Measurements from ENCODE around the gene TMEM150B.

The TMEM150B gene

GRCh38 chr19:55304279-55304978 is 20.7 kb downstream of the TMEM150B start:
- DNase-seq = no peak

GRCh38 chr19:55303477-55303876 is 21.7 kb downstream of the TMEM150B start:
- DNase-seq = no peak

GRCh38 chr19:55302318-55302703 is 22.8 kb downstream of the TMEM150B start:
- no peak for DNase-seq

- peak; percentile 94 for DNase-seq
Observed at GRCh38 chr19:55301459-55302317, 23.5 kb downstream of the TMEM150B start.

GRCh38 chr19:55300886-55301458 is 24.2 kb downstream of the TMEM150B start:
- no peak for DNase-seq

- no peak for DNase-seq
Observed at GRCh38 chr19:55299991-55300390, 25.1 kb downstream of the TMEM150B start.

- DNase-seq = no peak
Observed at GRCh38 chr19:55297267-55297666, 27.9 kb downstream of the TMEM150B start.

GRCh38 chr19:55289117-55289796 is 35.9 kb downstream of the TMEM150B start:
- no peak for DNase-seq

- DNase-seq = no peak
Observed at GRCh38 chr19:55287361-55288079, 37.6 kb downstream of the TMEM150B start.

GRCh38 chr19:55285229-55285890 is 39.8 kb downstream of the TMEM150B start:
- no peak for DNase-seq

GRCh38 chr19:55284405-55285058 is 40.6 kb downstream of the TMEM150B start:
- no peak for DNase-seq

- peak; percentile 34 for DNase-seq
Observed at GRCh38 chr19:55283548-55284377, 41.4 kb downstream of the TMEM150B start, which contains the start of gene BRSK1. TSS of gene BRSK1 (plus strand) at chr19:55283997. CDS start at chr19:55284443, 446 bp downstream.

GRCh38 chr19:55279770-55280643 is 45.1 kb downstream of the TMEM150B start, which contains the start of gene HSPBP1:
TSS of gene HSPBP1 (minus strand) at chr19:55280110. CDS start at chr19:55279608, 502 bp downstream.
- DNase-seq = peak; percentile 92

GRCh38 chr19:55279340-55279739 is 45.8 kb downstream of the TMEM150B start:
- DNase-seq = no peak

- DNase-seq = no peak
Observed at GRCh38 chr19:55278391-55279135, 46.6 kb downstream of the TMEM150B start.

GRCh38 chr19:55277494-55277893 is 47.6 kb downstream of the TMEM150B start:
- no peak for DNase-seq

GRCh38 chr19:55276720-55277430 is 48.3 kb downstream of the TMEM150B start:
- no peak for DNase-seq
